ENCODE measurements around the gene USP46. TPM values are rescaled to one million over a fixed set of nuclear protein-coding genes. Genes with fewer than 3 reads are reported as not detected.

Gene USP46
- total RNA-seq, 2 experiments from 2014 or later = 2.8 TPM

DNA sequence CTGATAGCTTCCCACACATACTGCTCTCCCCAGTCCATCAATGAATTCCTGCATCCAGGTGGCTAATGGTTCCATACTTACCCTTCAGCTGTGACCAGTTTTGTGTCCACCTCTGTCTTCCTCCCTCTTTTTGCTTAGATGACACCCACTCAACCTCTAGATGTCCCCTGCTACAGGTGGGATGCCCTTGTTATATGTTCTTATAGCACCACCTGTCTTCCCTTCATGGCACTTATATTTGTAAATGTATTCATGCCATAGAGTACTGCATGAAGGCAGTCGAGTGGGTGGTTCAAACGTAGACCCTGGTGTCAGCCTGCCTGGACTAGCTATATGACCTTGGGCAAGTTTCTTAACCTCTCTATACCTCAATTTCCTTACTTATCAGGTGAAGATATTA lies 6.5 kb upstream of the USP46 start:
- Mint-ChIP-seq H3K9me3 (no peaks in the 10 kb centered on the region), H3K27ac (no peak overlapping the region), H3K4me3 (no peak overlapping the region), H3K4me1 (ENCODE audit: low read depth) (peaks cover 3% of the 10 kb centered on the region), H3K36me3 (ENCODE audit: low read depth) (peaks cover 8% of the 10 kb centered on the region), H3K27me3 (peaks cover 29% of the 10 kb centered on the region)
- TF ChIP-seq, protein P1, sequence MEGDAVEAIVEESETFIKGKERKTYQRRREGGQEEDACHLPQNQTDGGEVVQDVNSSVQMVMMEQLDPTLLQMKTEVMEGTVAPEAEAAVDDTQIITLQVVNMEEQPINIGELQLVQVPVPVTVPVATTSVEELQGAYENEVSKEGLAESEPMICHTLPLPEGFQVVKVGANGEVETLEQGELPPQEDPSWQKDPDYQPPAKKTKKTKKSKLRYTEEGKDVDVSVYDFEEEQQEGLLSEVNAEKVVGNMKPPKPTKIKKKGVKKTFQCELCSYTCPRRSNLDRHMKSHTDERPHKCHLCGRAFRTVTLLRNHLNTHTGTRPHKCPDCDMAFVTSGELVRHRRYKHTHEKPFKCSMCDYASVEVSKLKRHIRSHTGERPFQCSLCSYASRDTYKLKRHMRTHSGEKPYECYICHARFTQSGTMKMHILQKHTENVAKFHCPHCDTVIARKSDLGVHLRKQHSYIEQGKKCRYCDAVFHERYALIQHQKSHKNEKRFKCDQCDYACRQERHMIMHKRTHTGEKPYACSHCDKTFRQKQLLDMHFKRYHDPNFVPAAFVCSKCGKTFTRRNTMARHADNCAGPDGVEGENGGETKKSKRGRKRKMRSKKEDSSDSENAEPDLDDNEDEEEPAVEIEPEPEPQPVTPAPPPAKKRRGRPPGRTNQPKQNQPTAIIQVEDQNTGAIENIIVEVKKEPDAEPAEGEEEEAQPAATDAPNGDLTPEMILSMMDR (IDR thresholded peaks at IDR 0.05) = no peak
- ChIA-PET CTCF (interaction anchor here (0.6 to 2.3 kb wide), 6 partner anchors 15 to 291 kb away, joined by 3 to 15 read pairs (median 4); no protein-coding TSS in a partner anchor), POLR2A (no interaction called here)
- peak; percentile 10 for DNase-seq
- intact Hi-C loops (cut with micrococcal nuclease) = loop anchor here (10.0 kb wide), 1 partner anchor 291 kb away; no protein-coding TSS in a partner anchor
- ATAC-seq = peak; percentile 68

DNA sequence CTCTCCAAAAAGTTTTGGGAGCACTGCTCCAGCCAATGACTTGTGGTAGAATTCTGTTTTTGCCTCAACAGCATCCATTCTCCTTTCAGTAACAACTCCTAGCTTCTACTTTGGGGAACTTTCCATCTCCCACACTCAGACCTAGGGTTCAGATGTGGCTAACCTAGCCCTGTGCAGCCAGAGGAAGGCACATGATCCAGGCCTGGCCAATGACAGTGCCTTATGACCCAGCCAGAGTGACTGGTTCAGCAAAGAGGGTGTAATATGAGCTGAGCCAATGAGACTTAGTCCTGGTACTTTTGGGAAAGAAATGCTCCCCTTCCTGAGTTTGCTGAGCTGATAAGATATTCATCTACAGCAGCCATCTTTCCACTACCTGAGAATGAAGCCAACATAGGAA lies 5.4 kb upstream of the USP46 start:
- Mint-ChIP-seq H3K36me3 (ENCODE audit: low read depth) (peaks cover 12% of the 10 kb centered on the region), H3K27me3 (peaks cover 34% of the 10 kb centered on the region), H3K4me1 (ENCODE audit: low read depth) (peaks cover 8% of the 10 kb centered on the region), H3K4me3 (no peak overlapping the region), H3K27ac (no peak overlapping the region), H3K9me3 (no peaks in the 10 kb centered on the region)
- TF ChIP-seq, protein P1 (IDR thresholded peaks at IDR 0.05) = no peak
- ATAC-seq (peak; percentile 49), DNase-seq (no peak)
- intact Hi-C loops (cut with micrococcal nuclease) = loop anchor here (5.0 to 10.0 kb wide), 2 partner anchors 117 to 290 kb away; no protein-coding TSS in a partner anchor
- ChIA-PET CTCF (interaction anchor here (1.2 to 2.3 kb wide), 5 partner anchors 14 to 289 kb away, joined by 3 to 15 read pairs (median 4); no protein-coding TSS in a partner anchor), POLR2A (interaction anchor here (1.1 kb wide), 1 partner anchor 21 kb away, joined by 3 read pairs; no protein-coding TSS in a partner anchor)

DNA sequence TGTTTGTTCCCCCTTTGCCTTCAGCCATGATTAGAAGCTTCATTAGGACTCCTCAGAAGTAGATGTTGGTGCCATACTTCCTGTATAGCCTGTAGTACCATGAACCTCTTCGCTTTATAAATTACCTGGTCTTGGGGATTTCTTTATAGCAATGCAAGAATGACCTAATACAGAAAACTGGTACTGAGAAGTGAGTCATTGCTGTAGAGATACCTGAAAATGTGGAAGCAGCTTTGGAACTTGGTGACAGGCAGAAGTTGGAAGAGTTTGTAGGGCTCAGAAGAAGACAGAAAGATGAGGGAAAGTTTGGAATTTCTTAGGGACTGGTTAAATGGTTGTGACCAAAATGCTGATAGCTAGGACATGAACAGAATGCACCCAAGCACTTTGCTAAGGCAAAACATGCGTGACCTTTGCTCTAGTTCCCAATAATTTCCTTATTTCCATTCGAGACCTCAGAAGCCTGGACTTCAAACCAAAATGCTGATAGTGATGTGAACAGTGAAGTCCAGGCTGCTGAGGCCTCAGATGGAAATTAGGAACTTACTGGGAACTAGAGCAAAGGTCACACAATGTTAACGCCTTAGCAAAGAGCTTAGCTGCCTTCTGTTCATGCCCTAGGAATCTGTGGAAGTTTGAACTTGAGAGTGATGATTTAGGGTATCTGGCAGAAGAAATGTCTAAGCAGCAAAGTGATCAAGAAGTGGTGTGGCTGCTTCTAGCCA lies 3.0 kb upstream of the USP46 start:
- H3K27me3 Mint-ChIP-seq = peaks cover 33% of the 10 kb centered on the region
- H3K4me3 Mint-ChIP-seq = no peak overlapping the region
- H3K9me3 Mint-ChIP-seq = no peaks in the 10 kb centered on the region
- TF ChIP-seq, protein P1 (IDR thresholded peaks at IDR 0.05) = no peak
- intact Hi-C loops (cut with micrococcal nuclease) = loop anchor here (5.0 to 10.0 kb wide), 2 partner anchors 115 to 287 kb away; no protein-coding TSS in a partner anchor
- ATAC-seq = no peak
- H3K27ac Mint-ChIP-seq = no peak overlapping the region
- CTCF ChIA-PET = no interaction called here
- DNase-seq = no peak
- peaks cover 17% of the 10 kb centered on the region for H3K4me1 Mint-ChIP-seq (ENCODE audit: low read depth)
- POLR2A ChIA-PET = no interaction called here
- H3K36me3 Mint-ChIP-seq (ENCODE audit: low read depth) = peaks cover 12% of the 10 kb centered on the region

DNA sequence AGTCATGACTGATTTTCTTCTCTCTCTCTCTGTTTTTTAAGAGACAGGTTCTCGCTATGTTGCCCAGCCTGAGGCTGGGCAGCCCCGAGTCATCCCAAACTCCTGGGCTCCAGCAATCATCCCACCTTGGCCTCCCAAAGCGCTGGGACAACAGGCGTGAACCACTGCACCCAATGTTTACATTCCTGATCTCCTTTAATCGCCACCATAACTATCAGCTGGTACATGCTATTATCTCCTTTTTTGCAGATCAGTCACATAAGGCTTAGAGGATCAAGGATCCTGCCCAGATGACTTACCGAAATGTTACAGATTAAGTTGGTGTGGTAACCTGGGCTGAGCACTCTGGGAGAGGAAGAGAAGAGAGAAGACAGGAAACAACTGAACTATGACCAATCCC lies 1.5 kb upstream of the USP46 start:
- Mint-ChIP-seq H3K9me3 (no peaks in the 10 kb centered on the region), H3K27ac (no peak overlapping the region), H3K4me1 (ENCODE audit: low read depth) (peaks cover 17% of the 10 kb centered on the region), H3K36me3 (ENCODE audit: low read depth) (peaks cover 12% of the 10 kb centered on the region), H3K27me3 (peaks cover 32% of the 10 kb centered on the region), H3K4me3 (peak overlapping the region; percentile 78)
- POLR2A ChIA-PET = no interaction called here
- intact Hi-C loops (cut with micrococcal nuclease) = loop anchor here (5.0 to 10.0 kb wide), 2 partner anchors 113 to 286 kb away; no protein-coding TSS in a partner anchor
- TF ChIP-seq, protein P1 (IDR thresholded peaks at IDR 0.05) = no peak
- CTCF ChIA-PET = interaction anchor here (3.1 kb wide), 1 partner anchor 73 kb away, joined by 10 read pairs; no protein-coding TSS in a partner anchor
- ATAC-seq = no peak
- DNase-seq = no peak

All from activated CD8-positive, alpha-beta T cell treated with anti-CD3 and anti-CD28 coated beads for 36 hours (primary cell).